Left hindlimb (tissue), 1 donor: ENCODE results near the gene CCDC183.
"Not testable (repeated sequence)": the region's sequence is repeated elsewhere in the genome, so short reads cannot be mapped to it uniquely, and the experiment has no call there.

Source experiments
- DNase-seq: peaks from one replicate; pipeline ENCODE4 v3.0.0-alpha.2; 2018

CCDC183 gene

GRCh38 chr9:136785565-136786355 is 10.4 kb upstream of the CCDC183 start:
- DNase-seq = not testable (repeated sequence)

GRCh38 chr9:136786451-136786850 is 9.7 kb upstream of the CCDC183 start:
- no peak for DNase-seq

- DNase-seq = not testable (repeated sequence)
These were observed 9.2 kb upstream of the CCDC183 start for GRCh38 chr9:136786983-136787382.

GRCh38 chr9:136787690-136788400 is 8.3 kb upstream of the CCDC183 start:
- peak; percentile 63 for DNase-seq

GRCh38 chr9:136788644-136789522 is 7.3 kb upstream of the CCDC183 start:
- peak; percentile 23 for DNase-seq

GRCh38 chr9:136789523-136789937 is 6.6 kb upstream of the CCDC183 start:
- DNase-seq = no peak

GRCh38 chr9:136790640-136791515 is 5.3 kb upstream of the CCDC183 start, which contains the start of gene TMEM141:
TSS of gene TMEM141 (plus strand) at chr9:136791344. CDS start at chr9:136791371, 27 bp downstream.
- peak; percentile 100 for DNase-seq

GRCh38 chr9:136791516-136792276 is 4.4 kb upstream of the CCDC183 start:
- peak; percentile 70 for DNase-seq

- DNase-seq = no peak
These were observed 3.6 kb upstream of the CCDC183 start for GRCh38 chr9:136792321-136793085.

GRCh38 chr9:136793086-136793946 is 2.8 kb upstream of the CCDC183 start:
- no peak for DNase-seq

GRCh38 chr9:136794281-136794999 is 1.7 kb upstream of the CCDC183 start:
- no peak for DNase-seq

- DNase-seq = no peak
These were observed 1.2 kb upstream of the CCDC183 start for GRCh38 chr9:136795000-136795348.

- DNase-seq = not testable (repeated sequence)
These were observed 723 bp downstream of the CCDC183 start for GRCh38 chr9:136796775-136797347.

- peak; percentile 29 for DNase-seq
These were observed 2.6 kb downstream of the CCDC183 start for GRCh38 chr9:136798708-136799078.

- peak; percentile 22 for DNase-seq
These were observed 3.1 kb downstream of the CCDC183 start for GRCh38 chr9:136799079-136799853.

GRCh38 chr9:136799854-136800657 is 3.9 kb downstream of the CCDC183 start:
- DNase-seq = no peak

- no peak for DNase-seq
These were observed 6.2 kb downstream of the CCDC183 start for GRCh38 chr9:136802321-136802720.
